Stomach smooth muscle (tissue), 2 donors: Measurements from ENCODE around the gene RALBP1.

ENCODE experiments used
- H3K27ac ChIP-seq: one replicate; pipeline ENCODE4 v1.7.0; 2013; ENCODE audit warnings: mild to moderate bottlenecking, low read length, inconsistent platforms
- H3K27me3 ChIP-seq, 2 donors: one replicate each; pipeline ENCODE4 v1.7.0; 2013; ENCODE audit warnings: low read length in 2 of 2; ENCODE audit not compliant: insufficient read depth in 2 of 2, control insufficient read depth in 1 of 2
- H3K36me3 ChIP-seq, 2 donors: one replicate each; pipeline ENCODE4 v1.7.0; 2013; ENCODE audit warnings: low read length in 2 of 2; ENCODE audit not compliant: control insufficient read depth in 2 of 2, insufficient read depth in 2 of 2
- H3K4me1 ChIP-seq: one replicate; pipeline ENCODE4 v1.7.0; 2013; ENCODE audit warnings: low read length; ENCODE audit not compliant: control insufficient read depth, insufficient read depth
- H3K4me3 ChIP-seq, 2 donors: one replicate each; pipeline ENCODE4 v1.7.0; 2013; ENCODE audit warnings: low read length in 2 of 2
- H3K9ac ChIP-seq, 2 donors: one replicate each; pipeline ENCODE4 v1.7.0; 2013; ENCODE audit warnings: low read length in 2 of 2, mild to moderate bottlenecking in 1 of 2
- H3K9me3 ChIP-seq, 2 donors: one replicate each; pipeline ENCODE4 v1.7.0; 2013; ENCODE audit warnings: low read length in 2 of 2; ENCODE audit not compliant: control insufficient read depth in 2 of 2
- donor health status: healthy.
- donor health status: Pancreatic carcinoma.

Gene RALBP1

DNA sequence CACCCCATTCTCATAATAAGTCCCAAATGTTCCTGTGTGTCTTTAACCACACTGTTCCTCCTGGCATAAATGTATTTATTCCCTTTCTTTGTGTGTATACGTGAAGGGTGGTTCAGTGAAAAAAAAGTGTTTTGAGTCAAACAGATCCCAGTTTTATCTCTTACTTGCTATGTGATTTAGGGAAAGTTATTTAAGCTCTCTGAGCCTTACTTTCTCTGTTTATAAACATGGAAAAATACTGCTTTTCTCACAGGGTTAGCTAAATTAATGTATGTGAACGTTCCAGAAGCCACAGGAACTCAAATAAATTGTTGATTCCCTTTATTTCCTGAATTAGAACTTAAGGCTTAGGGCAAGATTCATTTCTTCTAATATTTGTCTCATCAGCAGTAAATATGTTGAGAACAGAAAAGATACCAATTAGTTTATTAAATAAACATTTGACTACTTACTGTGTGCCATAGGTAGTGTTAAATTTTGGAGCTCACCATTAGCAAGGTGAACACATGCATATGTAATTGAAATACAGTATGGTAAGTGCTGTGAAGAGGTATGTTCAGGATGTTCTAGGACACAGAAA lies 33.2 kb downstream of the RALBP1 start:
- H3K36me3 ChIP-seq = no peaks in the 10 kb centered on the region
- no peak overlapping the region for H3K9ac ChIP-seq
- H3K9me3 ChIP-seq = peaks cover 0 to 3% of the 10 kb centered on the region in 2 donors
- H3K27me3 ChIP-seq = no peaks in the 10 kb centered on the region
- no peak overlapping the region for H3K4me3 ChIP-seq
- H3K4me1 ChIP-seq = peaks cover 13% of the 10 kb centered on the region
- H3K27ac ChIP-seq = no peak overlapping the region

DNA sequence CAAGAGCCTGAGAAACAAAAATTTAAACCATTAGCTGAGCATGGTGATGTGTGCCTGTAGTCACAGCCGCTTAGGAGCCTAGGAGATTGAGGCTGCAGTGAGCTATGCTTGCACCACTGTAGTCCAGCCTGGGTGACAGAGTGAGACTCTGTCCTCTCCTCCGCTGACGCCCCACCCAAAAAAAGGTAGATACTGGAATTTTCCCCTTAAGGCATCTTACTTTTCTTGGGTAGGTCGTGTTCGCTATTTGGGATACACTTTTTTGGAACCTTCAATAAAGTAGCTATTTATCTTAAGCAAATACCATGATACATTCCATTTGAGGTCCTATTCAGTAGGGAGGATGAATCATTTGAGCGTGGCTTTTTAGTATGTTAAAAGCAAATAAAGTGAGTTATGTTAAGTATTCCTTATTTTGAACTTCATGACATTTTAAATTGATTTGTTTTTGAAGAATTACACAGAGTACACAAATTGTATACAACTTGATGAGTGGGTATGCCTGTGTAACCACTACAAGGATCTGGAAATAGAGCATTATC lies 38.7 kb downstream of the RALBP1 start:
- H3K27me3 ChIP-seq = no peaks in the 10 kb centered on the region
- H3K27ac ChIP-seq = no peak overlapping the region
- H3K4me1 ChIP-seq = peaks cover 2% of the 10 kb centered on the region
- H3K4me3 ChIP-seq = no peak overlapping the region
- no peaks in the 10 kb centered on the region for H3K36me3 ChIP-seq
- H3K9ac ChIP-seq = no peak overlapping the region
- H3K9me3 ChIP-seq = no peaks in the 10 kb centered on the region

DNA sequence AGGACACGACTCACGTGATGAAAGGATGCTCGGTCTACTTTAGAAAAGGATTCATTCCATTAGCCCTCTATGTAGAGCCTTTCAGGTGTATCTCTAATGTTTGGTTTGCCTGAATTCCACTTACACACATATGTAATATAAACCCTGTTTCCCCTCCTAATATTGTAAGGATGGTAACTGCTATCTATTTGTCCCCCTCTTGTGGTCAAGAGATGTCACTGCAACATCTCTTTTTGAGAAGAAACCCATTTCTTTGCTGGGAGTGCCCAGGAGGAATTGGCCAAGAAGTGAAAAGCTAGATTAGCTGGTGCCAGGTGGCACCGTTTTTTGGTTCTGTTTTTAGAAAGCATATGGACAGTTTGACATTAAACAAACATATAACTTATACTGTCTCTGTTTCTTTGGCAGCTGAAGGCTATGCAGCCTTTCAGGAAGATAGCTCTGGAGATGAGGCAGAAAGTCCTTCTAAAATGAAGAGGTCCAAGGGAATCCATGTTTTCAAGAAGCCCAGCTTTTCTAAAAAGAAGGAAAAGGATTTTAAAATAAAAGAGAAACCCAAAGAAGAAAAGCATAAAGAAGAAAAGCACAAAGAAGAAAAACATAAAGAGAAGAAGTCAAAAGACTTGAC lies 41.2 kb downstream of the RALBP1 start:
- Histone ChIP-seq H3K36me3 (no peaks in the 10 kb centered on the region), H3K9me3 (no peaks in the 10 kb centered on the region), H3K27me3 (no peaks in the 10 kb centered on the region), H3K27ac (no peak overlapping the region), H3K4me1 (peaks cover 2% of the 10 kb centered on the region), H3K9ac (no peak overlapping the region), H3K4me3 (no peak overlapping the region)

DNA sequence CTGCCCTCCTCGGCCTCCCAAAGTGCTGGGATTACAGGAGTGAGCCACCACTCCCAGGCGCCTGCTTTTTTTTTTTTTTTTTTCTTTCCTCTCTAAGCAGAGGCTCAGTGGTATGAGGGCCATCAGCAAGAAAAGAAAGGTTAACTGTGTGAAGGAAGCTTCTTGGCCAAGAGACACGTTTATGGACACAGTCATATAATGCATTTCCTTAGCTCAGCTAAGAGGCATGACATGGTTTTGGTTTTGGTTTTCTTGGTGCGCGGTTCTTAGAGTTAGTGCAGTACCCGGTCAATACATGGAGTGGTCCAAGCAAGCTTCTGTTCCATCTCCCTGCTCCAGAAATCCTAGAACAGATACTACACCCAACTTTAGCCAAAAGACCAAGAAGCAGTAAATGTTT lies 42.6 kb downstream of the RALBP1 start:
- no peak overlapping the region for H3K4me3 ChIP-seq
- H3K36me3 ChIP-seq = peaks cover 4 to 5% of the 10 kb centered on the region in 2 donors
- H3K9ac ChIP-seq = no peak overlapping the region
- no peaks in the 10 kb centered on the region for H3K27me3 ChIP-seq
- peaks cover 2% of the 10 kb centered on the region for H3K4me1 ChIP-seq
- peak overlapping the region; percentile 25 for H3K27ac ChIP-seq
- no peaks in the 10 kb centered on the region for H3K9me3 ChIP-seq

DNA sequence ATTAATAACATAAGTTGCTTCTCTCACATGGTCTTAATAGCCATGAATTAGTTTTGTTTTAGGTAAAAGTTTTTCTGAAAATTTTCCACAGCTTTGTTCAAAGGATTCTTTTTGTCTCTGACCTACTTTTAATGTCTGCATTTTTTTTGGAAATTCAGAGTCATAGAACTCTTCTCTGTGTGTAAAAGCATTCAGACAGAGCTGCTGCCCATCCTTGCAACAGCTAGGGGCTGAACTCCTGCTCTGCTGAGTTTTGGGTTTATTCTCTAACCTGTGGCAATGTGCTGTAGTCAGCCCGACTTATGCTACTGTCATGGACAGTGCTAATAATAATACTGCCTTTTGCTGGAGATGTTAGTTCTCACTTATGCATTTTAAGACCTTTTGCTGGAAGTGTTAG lies 44.1 kb downstream of the RALBP1 start:
- Histone ChIP-seq H3K36me3 (peaks cover 4 to 9% of the 10 kb centered on the region in 2 donors), H3K4me1 (peaks cover 2% of the 10 kb centered on the region), H3K27ac (no peak overlapping the region)

DNA sequence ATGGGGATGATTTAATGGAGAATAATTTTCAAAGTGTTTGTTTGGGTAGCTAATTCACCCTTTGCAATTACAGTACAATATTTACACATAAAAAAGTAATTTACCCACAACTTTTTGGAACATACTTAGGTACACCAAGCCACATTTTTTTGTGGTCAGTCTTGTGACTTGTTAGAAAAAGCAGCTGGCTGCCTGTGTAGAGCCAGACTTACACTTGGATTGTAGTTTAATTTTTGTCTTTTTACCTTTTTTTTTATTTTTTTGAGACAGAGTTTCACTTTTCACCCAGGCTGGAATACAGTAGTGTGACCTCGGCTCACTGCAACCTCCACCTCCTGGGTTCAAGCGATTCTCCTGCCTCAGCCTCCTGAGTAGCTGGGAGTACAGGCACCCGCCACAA lies 45.4 kb downstream of the RALBP1 start:
- Histone ChIP-seq H3K27ac (no peak overlapping the region), H3K4me1 (peaks cover 2% of the 10 kb centered on the region), H3K9me3 (no peaks in the 10 kb centered on the region), H3K4me3 (no peak overlapping the region), H3K36me3 (peaks cover 8 to 9% of the 10 kb centered on the region in 2 donors), H3K27me3 (no peaks in the 10 kb centered on the region), H3K9ac (no peak overlapping the region)

More for the DNA sequence above, 44.1 kb downstream of the RALBP1 start:
- Histone ChIP-seq H3K27me3 (no peaks in the 10 kb centered on the region), H3K9me3 (no peaks in the 10 kb centered on the region), H3K4me3 (no peak overlapping the region), H3K9ac (no peak overlapping the region)

DNA sequence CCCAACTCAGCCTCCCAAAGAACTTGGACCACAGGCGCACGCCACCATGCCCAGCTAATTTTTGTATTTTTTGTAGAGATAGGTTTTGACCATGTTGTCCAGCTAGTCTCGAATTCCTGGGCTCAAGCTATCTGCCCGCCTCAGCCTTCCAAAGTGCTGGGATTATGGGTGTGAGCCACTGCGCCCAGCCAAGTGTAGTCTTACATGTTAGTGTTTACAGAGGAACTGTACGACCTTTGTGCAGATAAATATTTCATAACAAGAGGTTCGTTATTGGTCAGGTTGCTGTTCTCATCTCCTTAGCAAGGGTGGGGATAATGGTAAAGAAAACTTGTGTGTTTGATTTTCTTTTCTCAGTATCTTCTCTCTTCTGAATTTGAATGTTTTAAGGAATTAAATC lies 46.5 kb downstream of the RALBP1 start:
- Histone ChIP-seq H3K9ac (no peak overlapping the region), H3K36me3 (peaks cover 8 to 9% of the 10 kb centered on the region in 2 donors), H3K27ac (no peak overlapping the region), H3K4me3 (no peak overlapping the region), H3K27me3 (no peaks in the 10 kb centered on the region), H3K9me3 (no peaks in the 10 kb centered on the region), H3K4me1 (no peaks in the 10 kb centered on the region)

DNA sequence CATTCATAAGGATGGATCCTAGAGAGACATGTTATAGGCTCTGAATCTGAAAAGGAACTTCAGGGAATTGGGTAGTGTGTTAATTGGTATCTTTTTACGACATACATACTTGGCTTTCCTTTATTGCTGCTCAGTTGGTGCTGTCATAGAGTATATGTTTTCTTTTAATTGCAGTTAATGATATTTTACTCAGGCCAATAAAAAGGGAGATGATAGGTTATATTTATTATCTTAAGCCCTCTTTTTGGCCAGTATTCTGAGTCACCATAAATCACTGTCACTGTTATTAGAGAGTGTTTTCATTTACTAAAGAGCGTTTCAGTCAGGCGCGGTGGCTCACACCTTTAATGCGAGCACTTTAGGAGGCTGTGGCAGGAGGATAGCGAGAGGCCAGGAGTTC lies 47.6 kb downstream of the RALBP1 start:
- Histone ChIP-seq H3K4me1 (no peaks in the 10 kb centered on the region), H3K4me3 (no peak overlapping the region), H3K27ac (no peak overlapping the region), H3K9me3 (no peaks in the 10 kb centered on the region), H3K27me3 (no peaks in the 10 kb centered on the region), H3K9ac (no peak overlapping the region), H3K36me3 (peaks cover 8 to 9% of the 10 kb centered on the region in 2 donors)

DNA sequence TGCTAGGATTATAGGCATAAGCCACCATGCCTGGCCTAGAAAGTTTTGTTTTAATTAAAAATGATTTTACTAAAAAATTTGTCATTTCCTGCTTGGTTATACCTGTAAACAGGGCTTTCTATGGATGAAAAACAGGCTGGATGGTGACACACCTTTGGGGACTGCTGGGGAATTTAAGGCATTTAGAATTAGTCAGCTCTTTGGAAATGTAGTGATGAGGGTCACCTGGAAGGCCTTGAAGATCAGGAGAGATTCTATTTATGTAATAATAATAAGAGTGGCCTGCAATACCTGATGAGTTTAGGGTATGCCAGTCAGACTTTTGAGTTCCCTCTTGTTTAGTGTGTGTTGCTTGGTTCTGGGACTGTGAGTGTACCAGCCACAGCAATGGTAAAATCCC lies 51.1 kb downstream of the RALBP1 start:
- H3K4me1 ChIP-seq = no peaks in the 10 kb centered on the region
- H3K4me3 ChIP-seq = no peak overlapping the region
- no peak overlapping the region for H3K9ac ChIP-seq
- no peaks in the 10 kb centered on the region for H3K9me3 ChIP-seq
- peaks cover 9 to 12% of the 10 kb centered on the region in 2 donors for H3K36me3 ChIP-seq
- H3K27ac ChIP-seq = no peak overlapping the region
- H3K27me3 ChIP-seq = no peaks in the 10 kb centered on the region

DNA sequence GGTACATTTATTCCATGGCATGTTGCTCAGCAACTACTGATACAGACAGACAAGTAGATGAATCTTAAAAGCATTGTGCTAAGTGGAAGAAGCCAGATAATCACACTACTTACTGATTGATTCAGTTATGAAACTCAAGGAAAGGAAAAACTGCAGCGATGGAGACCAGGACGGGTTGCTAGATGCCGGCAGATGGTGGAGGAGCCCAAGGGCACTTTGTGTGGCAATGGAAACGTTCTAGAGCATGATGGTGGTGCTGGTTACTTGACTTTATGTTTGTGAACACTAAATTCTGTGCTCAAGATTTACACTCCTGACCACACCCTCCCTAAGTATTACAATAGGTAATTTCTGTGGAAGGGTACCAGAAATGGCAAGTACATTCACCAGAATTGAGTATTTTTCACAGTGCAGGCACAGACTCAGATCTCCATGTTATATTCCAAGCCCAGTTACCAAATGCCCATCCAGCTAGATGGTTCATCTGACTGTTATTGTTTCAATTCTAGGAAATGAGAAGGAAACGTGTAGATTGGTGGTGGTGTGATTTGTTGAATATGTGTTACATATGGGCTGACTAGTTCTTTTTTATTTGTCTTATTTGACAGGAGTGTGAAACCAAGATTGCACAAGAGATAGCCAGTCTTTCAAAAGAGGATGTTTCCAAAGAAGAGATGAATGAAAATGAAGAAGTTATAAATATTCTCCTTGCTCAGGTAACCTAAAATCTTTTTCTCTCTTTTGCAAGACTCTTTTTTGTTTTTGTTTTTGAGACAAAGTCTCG lies 55.1 kb downstream of the RALBP1 start:
- Histone ChIP-seq H3K4me1 (peaks cover 8% of the 10 kb centered on the region), H3K9ac (no peak overlapping the region), H3K36me3 (peaks cover 19 to 33% of the 10 kb centered on the region in 2 donors), H3K27me3 (no peaks in the 10 kb centered on the region), H3K4me3 (no peak overlapping the region), H3K9me3 (no peaks in the 10 kb centered on the region), H3K27ac (no peak overlapping the region)
